Left lobe of liver (tissue), 2 donors: ENCODE results near the gene MAGED2. TPM values are rescaled to one million over a fixed set of nuclear protein-coding genes. Genes with fewer than 3 reads are reported as not detected.
A peak's percentile ranks its signal among the peaks of the same experiment; 100 is the strongest.
"Not testable (repeated sequence)": the region's sequence is repeated elsewhere in the genome, so short reads cannot be mapped to it uniquely, and the experiment has no call there.

ENCODE experiments used
- ATAC-seq: fragments of 200-7000 bp; cut with Tn5 transposase; one replicate; pipeline ENCODE4 v1.9.1; 2020; ENCODE audit warnings: mild to moderate bottlenecking, moderate library complexity
- DNase-seq: peaks from one replicate; pipeline ENCODE4 v3.0.0-alpha.2; 2020; ENCODE audit warnings: low spot score
- total RNA-seq: library from RNA; stranded (reverse); gene quantifications from one replicate; pipeline ENCODE4 v1.2.1, GENCODE V29; 2021
- donor health status: DM: no; HTN: no; CAD: no; lungs with moderate emphysema.
- donor health status: DM: no; HTN: yes; CAD: no.

The MAGED2 gene
- 27.2 TPM for total RNA-seq

DNA sequence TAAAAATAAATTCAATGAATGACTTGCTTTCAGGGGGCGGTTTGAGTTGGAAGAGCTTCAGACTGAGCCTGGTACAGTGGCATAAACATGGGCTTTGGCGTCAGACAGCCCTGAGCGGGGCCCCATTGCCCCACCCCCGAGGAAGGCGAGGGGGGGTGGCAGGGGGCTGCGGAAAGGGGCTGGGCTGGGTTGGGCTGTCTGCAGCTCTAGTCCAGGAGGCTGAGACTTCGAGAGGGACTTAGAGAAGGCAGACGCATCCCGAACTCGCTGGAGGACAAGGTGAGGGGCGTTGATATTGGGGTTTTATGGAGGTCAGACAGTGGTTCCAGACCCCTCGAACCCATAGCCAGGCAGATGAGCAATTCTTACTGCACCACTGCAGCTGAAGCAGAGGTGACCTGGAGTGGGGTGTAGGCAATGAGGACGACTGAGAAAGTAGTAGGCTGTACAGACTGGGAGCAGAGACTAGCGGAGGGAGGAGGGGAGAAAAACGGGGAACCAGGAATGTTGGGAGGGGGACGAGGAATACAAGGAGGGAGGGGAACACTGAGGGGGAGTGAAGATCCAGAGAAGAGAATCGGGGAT is at the start of gene MAGED2:
TSS of gene MAGED2 (plus strand) at position 222 of the 585 bp plus-strand sequence. CDS start 1,587 bp downstream, outside the sequence.
- ATAC-seq, result no peak

DNA sequence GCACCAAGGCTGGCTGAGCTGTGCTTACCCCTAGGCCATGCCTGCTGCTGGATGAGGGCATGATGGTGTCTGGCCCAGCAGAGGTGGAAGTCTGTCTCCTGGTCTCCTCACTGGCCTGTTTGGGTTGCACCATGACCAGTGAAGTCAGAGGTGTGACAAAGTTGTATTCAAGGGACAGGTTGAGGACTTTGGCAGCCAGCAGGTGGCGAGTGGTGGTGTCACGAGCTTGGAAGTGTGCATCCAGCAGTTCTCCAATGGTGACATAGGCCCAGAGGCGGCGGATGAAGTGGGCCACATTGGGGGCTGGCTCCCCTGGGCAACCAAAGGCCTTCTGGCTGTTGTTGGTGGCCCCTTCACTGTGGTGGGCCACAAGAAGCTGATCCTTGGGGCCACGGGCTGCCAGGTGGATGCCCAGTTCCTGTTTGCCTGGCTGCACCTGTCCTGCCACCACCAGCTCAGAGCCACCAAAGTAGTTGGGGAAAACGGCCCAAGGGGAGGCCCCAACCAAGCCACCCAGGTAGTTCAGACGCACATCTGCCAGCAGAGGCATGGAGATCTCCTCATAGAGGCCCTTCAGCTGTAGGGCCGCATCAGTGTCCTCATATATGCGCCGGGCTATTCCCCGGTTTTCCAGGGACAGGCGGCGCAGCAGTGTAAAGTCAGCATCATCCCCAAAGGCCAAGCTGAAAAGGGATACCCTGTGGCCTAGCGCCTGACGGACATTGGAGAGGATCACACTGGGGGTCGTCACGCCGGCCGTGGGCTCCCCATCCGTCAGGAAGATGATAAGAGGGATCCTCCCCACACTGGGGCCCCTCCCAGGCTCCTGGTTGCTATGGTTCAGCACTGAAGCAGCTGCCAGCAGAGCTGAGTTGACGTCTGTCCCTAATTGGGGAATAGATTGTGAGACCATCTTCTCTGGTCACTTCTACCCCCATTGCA is 49.2 kb upstream of the MAGED2 start:
- ATAC-seq (no peak), DNase-seq (no peak)

More for the DNA sequence above, at the start of gene MAGED2:
- no peak for DNase-seq

DNA sequence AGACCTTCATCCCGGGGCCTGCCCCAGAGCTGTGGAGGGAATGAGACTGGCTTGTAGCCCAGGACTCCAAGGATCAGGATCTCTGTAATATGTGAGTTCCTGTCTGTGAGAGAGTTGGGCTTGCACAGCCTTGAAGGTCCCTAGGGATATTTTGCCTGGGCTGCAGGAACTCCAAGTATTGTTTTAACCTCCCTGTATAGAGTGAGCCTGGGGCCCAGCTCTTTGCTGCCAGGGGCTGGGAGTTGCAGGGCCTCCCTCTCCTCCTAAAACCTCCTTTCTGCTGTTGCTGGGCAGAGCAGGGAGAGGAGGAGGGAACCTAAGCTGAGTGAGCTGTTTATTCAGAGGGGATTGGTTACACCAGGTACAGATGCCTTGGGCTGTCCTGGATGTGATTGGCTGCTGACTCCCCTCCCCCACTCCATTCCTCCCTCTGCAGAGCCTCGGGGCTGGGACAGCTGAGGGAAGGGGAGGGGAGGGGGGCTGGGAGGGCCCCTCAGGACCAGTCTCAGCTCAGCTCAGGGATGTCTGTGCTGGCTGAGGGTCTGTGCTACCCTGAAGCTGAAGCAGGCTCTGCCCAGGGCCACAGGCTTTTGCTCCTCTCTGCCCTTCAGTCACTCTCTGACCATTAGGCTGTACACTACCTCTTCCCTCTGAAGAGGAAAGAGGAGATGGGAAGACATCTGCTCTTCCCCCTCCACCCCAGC is 33.0 kb upstream of the MAGED2 start:
- ATAC-seq, DNase-seq: not testable (repeated sequence)

DNA sequence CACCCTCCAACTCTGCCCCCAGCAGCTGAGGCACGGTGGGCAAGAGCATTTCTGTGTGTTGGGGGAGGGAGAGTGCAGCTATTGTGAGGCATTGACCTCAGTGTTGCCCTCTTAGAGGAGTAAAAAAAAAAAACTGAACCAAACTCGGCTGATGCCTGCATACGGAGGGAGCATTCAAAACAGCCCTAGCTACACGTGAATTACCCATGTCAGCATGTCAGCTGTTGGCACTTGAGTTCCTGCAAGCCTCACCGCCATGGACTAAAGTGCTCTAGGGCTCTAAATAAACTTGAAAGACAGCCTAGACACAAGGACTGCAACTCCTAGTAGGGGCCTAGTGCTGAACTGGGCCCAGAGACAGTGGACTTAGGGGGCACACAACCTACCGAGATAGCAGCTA is 31.5 kb upstream of the MAGED2 start:
- no peak for ATAC-seq
- DNase-seq, result no peak

DNA sequence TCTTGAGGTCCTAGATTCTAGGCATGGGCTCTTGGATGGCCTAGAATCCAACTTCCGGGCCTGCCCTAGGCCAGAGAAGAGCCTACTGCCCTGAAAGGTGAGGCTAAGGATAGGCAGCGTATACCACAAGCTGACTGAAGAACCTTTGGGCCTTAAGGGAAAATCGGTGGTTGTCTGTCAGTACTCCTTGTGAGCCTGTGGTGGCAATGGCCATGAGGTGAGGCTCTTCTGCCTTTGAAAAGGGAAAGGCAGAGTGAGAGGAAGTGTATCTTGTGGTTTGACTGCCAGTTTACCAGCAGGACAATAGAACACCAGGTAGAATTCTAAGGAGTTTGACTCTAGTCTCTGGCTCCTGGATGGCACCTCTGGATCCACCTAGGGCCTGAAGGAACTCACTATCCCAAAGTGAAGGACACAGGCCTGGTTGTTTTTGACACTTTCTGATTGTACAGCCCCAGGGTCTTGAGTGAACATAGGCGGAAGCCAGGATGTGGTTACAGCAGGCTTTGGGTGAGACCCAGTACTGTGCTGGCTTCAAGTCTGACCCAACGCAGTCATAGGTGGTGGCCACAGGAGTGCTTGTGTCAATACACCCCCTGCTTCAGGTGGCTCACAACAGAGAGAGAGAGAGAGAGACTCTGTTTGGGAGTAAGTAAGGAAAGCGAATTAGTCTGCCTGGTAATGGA is 30.4 kb upstream of the MAGED2 start:
- ATAC-seq (no peak), DNase-seq (no peak)

GRCh38 chrX:54785901-54786300 is 21.6 kb upstream of the MAGED2 start:
- ATAC-seq, result peak; percentile 81
- DNase-seq, result peak; percentile 45

GRCh38 chrX:54786967-54787366 is 20.6 kb upstream of the MAGED2 start:
- peak; percentile 51 for DNase-seq

GRCh38 chrX:54788446-54788845 is 19.1 kb upstream of the MAGED2 start:
- ATAC-seq (no peak), DNase-seq (no peak)

More at GRCh38 chrX:54786967-54787366, 20.6 kb upstream of the MAGED2 start:
- ATAC-seq, result peak; percentile 96

DNA sequence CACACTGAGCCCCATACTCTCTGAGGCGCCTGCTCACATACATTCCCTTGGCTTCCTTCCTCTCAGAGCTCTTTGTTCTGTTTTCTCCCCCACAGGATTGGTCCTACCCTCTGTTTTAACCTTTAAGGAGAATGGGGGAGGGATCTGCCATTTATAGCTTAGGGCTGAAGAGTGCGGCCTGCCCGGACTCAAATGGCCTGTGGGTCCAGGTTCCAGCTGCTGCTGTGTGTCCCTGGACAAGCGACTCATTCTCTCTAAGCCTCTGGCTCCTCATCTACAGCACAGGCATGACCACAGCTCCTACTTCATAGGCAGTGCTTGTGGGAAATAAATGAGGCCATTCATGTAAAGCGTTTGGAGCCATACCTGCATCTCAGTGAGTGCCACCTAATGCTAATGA is 18.1 kb upstream of the MAGED2 start:
- DNase-seq, ATAC-seq: not testable (repeated sequence)

GRCh38 chrX:54794028-54794427 is 13.5 kb upstream of the MAGED2 start:
- DNase-seq, result no peak
- no peak for ATAC-seq

DNA sequence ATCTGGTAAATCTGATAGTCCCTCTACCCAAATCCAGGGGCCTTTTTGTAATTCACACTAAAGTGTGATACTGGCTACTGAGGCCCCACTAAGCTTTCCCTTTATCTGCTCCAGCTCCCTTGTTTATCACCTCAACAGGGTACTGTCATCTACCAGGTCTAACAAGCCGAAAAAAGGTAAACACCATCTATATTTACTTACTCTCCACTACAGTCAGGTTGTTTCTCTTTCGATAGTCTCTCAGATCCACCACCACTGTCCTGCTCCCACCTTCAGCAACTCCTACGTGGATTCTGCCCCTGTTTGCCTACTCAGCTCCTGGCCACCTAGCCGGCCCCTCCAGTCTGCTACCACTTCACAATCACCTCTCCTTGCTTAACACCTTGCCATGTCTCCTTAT is 12.8 kb upstream of the MAGED2 start:
- ATAC-seq (no peak), DNase-seq (no peak)

DNA sequence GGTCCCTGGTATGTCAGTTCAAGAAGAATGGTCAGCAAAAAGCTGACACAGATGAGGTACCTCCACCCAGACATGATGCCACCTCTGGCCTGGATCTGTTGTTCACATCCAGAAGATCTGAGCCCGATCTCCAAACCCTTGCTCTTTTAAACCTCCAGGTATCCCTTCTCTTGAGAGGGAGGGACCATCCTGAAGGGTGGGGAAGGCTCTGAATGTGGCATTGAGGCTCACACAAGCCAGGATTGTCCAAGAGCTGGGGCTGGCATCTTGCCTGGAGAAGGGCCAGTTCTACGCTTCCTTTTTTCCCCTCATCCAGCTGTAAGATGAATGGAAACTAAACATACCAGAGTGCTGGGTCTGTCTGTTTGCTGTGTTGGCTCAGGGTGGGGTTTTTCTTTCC is 9.4 kb upstream of the MAGED2 start, which contains the start of gene ITIH6:
TSS of gene ITIH6 (minus strand) at position 119 of the 400 bp plus-strand sequence. CDS start at position 74, 45 bp downstream.
- DNase-seq (no peak), ATAC-seq (no peak)

DNA sequence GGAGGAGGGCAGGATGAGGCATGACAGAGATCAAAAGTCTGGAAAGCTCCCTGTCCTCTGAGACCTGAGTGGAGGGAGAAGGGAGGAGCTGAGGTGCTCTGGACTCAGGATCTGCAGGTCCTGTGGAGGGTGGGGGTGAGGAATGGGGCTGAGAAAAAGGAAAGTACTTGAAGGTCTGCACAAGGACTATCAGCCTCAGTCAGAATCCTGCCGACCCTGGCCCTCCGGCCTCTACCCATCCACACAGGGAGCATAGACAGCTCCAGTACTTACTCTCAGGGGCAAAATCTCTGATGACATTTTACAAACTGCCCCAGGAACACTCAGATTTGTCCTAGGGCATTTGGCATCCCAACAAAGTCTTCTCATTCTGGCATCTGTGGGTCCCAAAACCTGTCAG is 8.5 kb upstream of the MAGED2 start:
- DNase-seq (no peak), ATAC-seq (no peak)

DNA sequence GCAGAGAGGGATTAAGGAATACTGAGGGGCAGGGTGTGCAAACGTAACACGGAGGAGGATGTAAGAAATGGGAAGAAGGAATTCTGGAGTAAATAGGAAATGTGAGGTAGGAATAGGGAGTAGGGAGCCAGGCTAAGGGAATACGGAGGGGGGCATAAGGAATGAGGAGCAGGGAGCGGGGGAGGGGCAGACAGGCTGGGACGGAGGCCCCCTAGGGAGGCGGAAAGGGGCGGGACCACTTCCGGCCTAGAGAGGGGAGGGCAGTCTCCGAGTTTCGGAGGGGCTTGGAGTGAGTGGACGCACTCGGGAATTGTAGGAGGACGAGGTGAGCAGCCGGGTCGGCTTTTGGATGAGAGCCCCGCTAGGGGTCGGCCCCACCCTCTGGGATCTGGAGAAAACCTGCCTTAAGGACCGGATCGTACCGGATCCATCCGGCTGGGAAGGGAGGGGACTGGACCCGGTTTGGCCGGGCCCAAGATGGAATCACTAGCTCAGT is 612 bp downstream of the MAGED2 start:
- ATAC-seq, result peak; percentile 63

GRCh38 chrX:54808605-54809483 is 1.3 kb downstream of the MAGED2 start:
- ATAC-seq, result peak; percentile 89
- DNase-seq, result peak; percentile 92

More for the DNA sequence above, 612 bp downstream of the MAGED2 start:
- DNase-seq, result peak; percentile 49

- no peak for DNase-seq
- ATAC-seq, result no peak
Observed at GRCh38 chrX:54810532-54810931, 3.0 kb downstream of the MAGED2 start.

DNA sequence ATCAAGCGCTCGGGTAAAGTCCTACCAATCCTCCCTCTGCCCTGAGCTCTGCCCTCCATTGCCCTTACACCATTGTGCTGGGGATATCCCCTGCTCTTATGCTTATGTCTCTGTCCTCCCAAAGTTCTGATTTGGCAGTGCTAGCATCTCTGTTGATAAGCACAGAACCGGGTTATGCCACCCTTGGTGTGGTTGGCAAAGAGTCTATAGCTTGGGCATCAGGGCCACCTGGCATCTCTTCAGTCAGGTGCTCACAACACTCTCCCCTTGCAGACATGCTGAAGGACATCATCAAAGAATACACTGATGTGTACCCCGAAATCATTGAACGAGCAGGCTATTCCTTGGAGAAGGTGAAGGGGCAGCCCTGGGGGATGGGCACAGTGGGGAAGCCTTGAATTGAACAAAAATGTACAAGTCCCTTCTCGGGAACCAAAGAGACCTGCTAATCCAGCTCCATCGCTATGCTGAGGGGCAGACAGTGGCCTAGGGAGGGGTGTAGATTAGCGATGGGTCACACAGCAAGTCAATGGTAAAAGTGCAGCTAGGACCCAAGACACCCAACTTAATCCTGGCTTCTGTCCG is 3.8 kb downstream of the MAGED2 start:
- DNase-seq (no peak), ATAC-seq (no peak)

DNA sequence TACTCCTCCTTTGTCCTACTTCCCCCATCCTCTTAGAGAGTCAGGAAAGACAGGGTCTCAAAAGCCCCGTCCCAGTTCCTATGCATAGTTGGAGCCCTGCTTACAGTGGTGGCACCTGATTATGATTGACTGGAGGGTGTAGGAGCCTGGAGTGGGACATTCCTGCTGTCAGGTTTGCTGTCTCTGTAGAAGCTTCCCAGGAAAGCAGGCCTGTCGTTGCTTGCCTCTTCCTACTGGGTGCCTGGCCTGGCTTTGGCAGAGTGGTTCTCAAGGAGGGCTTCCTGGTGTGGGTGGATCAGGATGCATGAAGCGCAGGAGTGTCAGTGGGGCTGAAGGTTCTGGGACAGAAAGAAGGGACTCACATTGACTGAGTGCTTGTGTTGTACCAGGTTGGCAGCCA is 4.8 kb downstream of the MAGED2 start:
- DNase-seq, result no peak
- ATAC-seq, result no peak

- ATAC-seq (no peak), DNase-seq (no peak)
Observed at GRCh38 chrX:54817220-54817820, 9.8 kb downstream of the MAGED2 start.
